Myocyte (in vitro differentiated cells): ENCODE results near the gene UBTD1. TPM values are rescaled to one million over a fixed set of nuclear protein-coding genes. Genes with fewer than 3 reads are reported as not detected.
A peak's percentile ranks its signal among the peaks of the same experiment; 100 is the strongest.

Experiments used
- DNase-seq: peaks from one replicate; pipeline ENCODE4 v3.0.0-alpha.2; 2012; ENCODE audit warnings: low read depth
- total RNA-seq: library from RNA; depleted of rRNA; stranded (reverse); fragments of >200 nt; gene quantifications from 2 replicates; pipeline ENCODE4 v1.2.3, GENCODE V29; 2014

UBTD1 gene
- total RNA-seq, 1 donor from 2014 or later, result 81.1 TPM

- DNase-seq, result no peak
Observed at GRCh38 chr10:97582169-97582568, 83.4 kb downstream of the UBTD1 start.

GRCh38 chr10:97583476-97583875 is 84.8 kb downstream of the UBTD1 start:
- no peak for DNase-seq

GRCh38 chr10:97584060-97584797 is 85.5 kb downstream of the UBTD1 start, which contains the start of gene HOGA1:
HOGA1 (plus strand) TSS chr10:97584389; CDS start chr10:97584704, 315 bp downstream.
- DNase-seq, result peak; percentile 81

GRCh38 chr10:97584798-97585438 is 86.2 kb downstream of the UBTD1 start:
- DNase-seq, result no peak

GRCh38 chr10:97585439-97585811 is 86.7 kb downstream of the UBTD1 start:
- DNase-seq, result no peak

- no peak for DNase-seq
Observed at GRCh38 chr10:97587183-97587582, 88.5 kb downstream of the UBTD1 start.

- DNase-seq, result no peak
Observed at GRCh38 chr10:97589479-97589878, 90.8 kb downstream of the UBTD1 start, which contains the start of gene C10orf62. C10orf62 (plus strand) TSS chr10:97589721; CDS start chr10:97589898, 177 bp downstream.

GRCh38 chr10:97590082-97590747 is 91.5 kb downstream of the UBTD1 start:
- DNase-seq, result no peak

- no peak for DNase-seq
Observed at GRCh38 chr10:97590748-97591495, 92.2 kb downstream of the UBTD1 start.

GRCh38 chr10:97593421-97593820 is 94.7 kb downstream of the UBTD1 start:
- DNase-seq, result peak; percentile 16

- peak; percentile 72 for DNase-seq
Observed at GRCh38 chr10:97596101-97597082, 97.7 kb downstream of the UBTD1 start.

GRCh38 chr10:97597778-97598177 is 99.1 kb downstream of the UBTD1 start:
- DNase-seq, result no peak

GRCh38 chr10:97598407-97599271 is 99.9 kb downstream of the UBTD1 start:
- no peak for DNase-seq

GRCh38 chr10:97599272-97599619 is 100.5 kb downstream of the UBTD1 start:
- DNase-seq, result no peak

GRCh38 chr10:97600616-97601015 is 101.9 kb downstream of the UBTD1 start:
- DNase-seq, result no peak

GRCh38 chr10:97601268-97602215 is 102.8 kb downstream of the UBTD1 start:
- no peak for DNase-seq

GRCh38 chr10:97607095-97607636 is 108.4 kb downstream of the UBTD1 start:
- no peak for DNase-seq
